Measurements from ENCODE around the gene DTWD2. TPM values are rescaled to one million over a fixed set of nuclear protein-coding genes. Genes with fewer than 3 reads are reported as not detected.
A peak's percentile ranks its signal among the peaks of the same experiment; 100 is the strongest.
"Not testable (repeated sequence)": the region's sequence is repeated elsewhere in the genome, so short reads cannot be mapped to it uniquely, and the experiment has no call there.

Gene DTWD2
- polyA plus RNA-seq, 1 experiment, result 1.9 TPM

GRCh38 chr5:118956727-118957126 is 31.6 kb downstream of the DTWD2 start:
- CTCF ChIA-PET, result interaction anchor here (0.6 to 3.3 kb wide), 15 partner anchors 8 to 1502 kb away, joined by 3 to 23 read pairs (median 4); partner anchors contain the start of gene DTWD2

GRCh38 chr5:118953652-118954005 is 34.7 kb downstream of the DTWD2 start:
- no peak for TF ChIP-seq CTCF (IDR thresholded peaks at IDR 0.05; ENCODE audit: low read depth, low read length)
- Histone ChIP-seq H3K27me3 (ENCODE audit: control insufficient read depth, insufficient read depth, low read length) (no peaks in the 10 kb centered on the region), H3K9me3 (ENCODE audit: control insufficient read depth, insufficient read depth, low read length) (no peaks in the 10 kb centered on the region), H3K27ac (ENCODE audit: low read depth, low read length) (no peak overlapping the region), H3K4me3 (ENCODE audit: low read depth, low read length) (no peak overlapping the region)
- ChIA-PET POLR2A (no interaction called here), CTCF (no interaction called here)
- no peak for DNase-seq (ENCODE audit: low read depth, low spot score)

More at GRCh38 chr5:118956727-118957126, 31.6 kb downstream of the DTWD2 start:
- H3K27me3 ChIP-seq (ENCODE audit: control insufficient read depth, insufficient read depth, low read length), result no peaks in the 10 kb centered on the region
- TF ChIP-seq CTCF (IDR thresholded peaks at IDR 0.05; ENCODE audit: low read depth, low read length), result peak; percentile 45
- no peak overlapping the region for H3K4me3 ChIP-seq (ENCODE audit: low read depth, low read length)
- H3K9me3 ChIP-seq (ENCODE audit: control insufficient read depth, insufficient read depth, low read length), result no peaks in the 10 kb centered on the region
- POLR2A ChIA-PET, result no interaction called here
- H3K27ac ChIP-seq (ENCODE audit: low read depth, low read length), result no peak overlapping the region
- no peak for DNase-seq (ENCODE audit: low read depth, low spot score)

GRCh38 chr5:118952992-118953651 is 35.2 kb downstream of the DTWD2 start:
- Histone ChIP-seq H3K27me3 (ENCODE audit: control insufficient read depth, insufficient read depth, low read length) (no peaks in the 10 kb centered on the region), H3K9me3 (ENCODE audit: control insufficient read depth, insufficient read depth, low read length) (no peaks in the 10 kb centered on the region), H3K27ac (ENCODE audit: low read depth, low read length) (no peak overlapping the region), H3K4me3 (ENCODE audit: low read depth, low read length) (no peak overlapping the region)
- POLR2A ChIA-PET, result no interaction called here
- CTCF ChIA-PET, result no interaction called here
- no peak for DNase-seq (ENCODE audit: low read depth, low spot score)
- TF ChIP-seq CTCF (IDR thresholded peaks at IDR 0.05; ENCODE audit: low read depth, low read length), result no peak

- CTCF ChIA-PET; DNase-seq (ENCODE audit: low read depth, low spot score); H3K27ac ChIP-seq (ENCODE audit: low read depth, low read length); H3K27me3 ChIP-seq (ENCODE audit: control insufficient read depth, insufficient read depth, low read length); H3K4me3 ChIP-seq (ENCODE audit: low read depth, low read length); POLR2A ChIA-PET; H3K9me3 ChIP-seq (ENCODE audit: control insufficient read depth, insufficient read depth, low read length): not testable (repeated sequence)
Observed at GRCh38 chr5:118952306-118952705, 36.0 kb downstream of the DTWD2 start.

- CTCF ChIA-PET; H3K4me3 ChIP-seq (ENCODE audit: low read depth, low read length); POLR2A ChIA-PET: not testable (repeated sequence)
Observed at GRCh38 chr5:118950354-118950753, 38.0 kb downstream of the DTWD2 start.

GRCh38 chr5:118946138-118946800 is 42.1 kb downstream of the DTWD2 start:
- Histone ChIP-seq H3K4me3 (ENCODE audit: low read depth, low read length) (no peak overlapping the region), H3K27me3 (ENCODE audit: control insufficient read depth, insufficient read depth, low read length) (no peaks in the 10 kb centered on the region), H3K9me3 (ENCODE audit: control insufficient read depth, insufficient read depth, low read length) (no peaks in the 10 kb centered on the region), H3K27ac (ENCODE audit: low read depth, low read length) (no peak overlapping the region)
- no peak for DNase-seq (ENCODE audit: low read depth, low spot score)
- ChIA-PET CTCF (interaction anchor here (2.1 kb wide), 1 partner anchor 10 kb away, joined by 9 read pairs; no protein-coding TSS in a partner anchor), POLR2A (no interaction called here)
- TF ChIP-seq CTCF (IDR thresholded peaks at IDR 0.05; ENCODE audit: low read depth, low read length), result no peak

More at GRCh38 chr5:118950354-118950753, 38.0 kb downstream of the DTWD2 start:
- DNase-seq (ENCODE audit: low read depth, low spot score); H3K27ac ChIP-seq (ENCODE audit: low read depth, low read length); H3K27me3 ChIP-seq (ENCODE audit: control insufficient read depth, insufficient read depth, low read length); H3K9me3 ChIP-seq (ENCODE audit: control insufficient read depth, insufficient read depth, low read length): not testable (repeated sequence)
